Activated gamma-delta T cell (primary cell): Measurements from ENCODE around the gene OR1F1.
"Not testable (repeated sequence)": the region's sequence is repeated elsewhere in the genome, so short reads cannot be mapped to it uniquely, and the experiment has no call there.

Source experiments
- DNase-seq: peaks from one replicate; lab custom pipeline; 2025; lab: John Stamatoyannopoulos, UW

Gene OR1F1

DNA sequence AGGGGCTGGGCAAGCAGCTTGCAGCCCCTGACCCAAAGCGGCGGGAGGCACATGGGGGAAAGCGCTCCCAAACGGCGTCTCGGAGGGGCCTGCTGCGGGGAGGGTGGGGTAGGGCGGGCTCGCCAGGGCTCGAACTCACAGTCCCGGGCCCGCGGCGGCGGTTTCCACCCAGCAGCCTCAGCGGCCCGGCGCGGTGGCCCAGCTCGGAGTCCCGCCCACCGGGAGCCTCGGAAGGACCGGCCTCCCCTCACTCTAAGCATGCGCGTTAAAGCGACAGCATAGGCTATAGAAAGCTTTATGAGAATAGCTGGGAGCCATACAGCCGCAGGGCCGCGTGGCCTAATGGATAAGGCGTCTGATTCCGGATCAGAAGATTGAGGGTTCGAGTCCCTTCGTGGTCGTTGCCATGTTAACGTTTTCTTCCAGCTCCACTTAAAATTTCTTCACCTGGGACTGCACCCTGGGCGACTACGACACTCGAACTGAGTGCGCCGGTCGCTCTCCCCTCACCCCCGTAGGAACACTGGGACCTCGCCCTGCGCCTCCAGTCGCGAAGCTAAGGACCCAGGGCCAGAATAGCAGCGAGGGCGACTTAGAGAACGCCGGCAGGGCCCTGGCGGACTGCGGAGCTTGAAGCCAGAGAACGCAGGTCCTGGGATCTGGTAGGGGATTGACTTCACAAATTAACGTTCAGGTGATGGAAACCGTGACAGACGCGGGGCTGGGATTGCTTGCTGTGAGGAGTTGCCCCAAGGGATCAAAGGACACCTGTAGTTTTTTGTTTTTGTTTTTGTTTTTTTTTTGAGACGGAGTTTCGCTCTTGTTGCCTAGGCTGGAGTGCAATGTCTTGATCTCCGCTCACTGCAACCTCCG lies 37.4 kb upstream of the OR1F1 start:
- peak; percentile 84 for DNase-seq

DNA sequence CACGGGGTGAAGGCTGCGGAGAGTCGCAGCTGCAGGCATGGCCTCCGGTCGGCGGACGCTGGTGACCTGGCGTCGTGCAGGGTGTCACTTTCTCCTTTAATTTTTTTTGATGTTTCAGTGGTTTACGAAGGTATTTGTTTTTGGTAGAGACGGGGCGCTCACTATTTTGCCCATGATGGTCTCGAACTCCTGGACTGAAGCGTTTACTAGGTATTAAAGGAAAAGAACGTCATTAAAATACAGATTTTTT lies 36.1 kb upstream of the OR1F1 start:
- no peak for DNase-seq

DNA sequence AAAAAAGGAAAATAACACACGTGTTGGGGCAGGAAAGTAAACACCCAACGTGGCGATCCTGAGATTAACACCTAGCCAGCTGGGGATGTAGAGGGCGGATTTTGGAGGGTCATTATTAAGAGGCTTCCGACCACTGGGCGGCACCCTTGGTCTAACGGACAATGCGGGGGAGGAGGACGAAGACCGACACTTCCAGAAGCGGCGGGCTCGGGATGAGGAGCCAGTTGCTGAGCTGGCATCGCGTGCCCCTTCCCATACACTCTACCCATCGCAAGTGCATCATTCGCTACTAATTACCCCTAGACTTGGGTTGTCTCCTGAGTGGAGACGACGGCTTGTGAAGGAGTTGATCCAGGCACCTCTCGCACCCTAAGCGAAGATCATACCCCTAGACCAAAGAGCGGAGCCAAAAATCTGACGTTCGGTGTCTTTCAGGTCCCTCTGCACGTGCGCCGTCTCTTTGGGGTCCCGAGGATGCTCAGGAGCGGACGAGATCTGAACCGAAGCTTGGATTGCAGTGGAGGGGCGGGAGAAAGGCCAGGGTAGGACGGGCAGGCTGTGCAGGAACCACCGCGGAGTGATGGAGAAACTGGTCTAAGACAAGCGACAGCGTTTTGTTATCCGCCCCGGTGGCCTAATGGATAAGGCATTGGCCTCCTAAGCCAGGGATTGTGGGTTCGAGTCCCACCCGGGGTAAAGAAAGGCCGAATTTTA lies 35.6 kb upstream of the OR1F1 start:
- DNase-seq = no peak

DNA sequence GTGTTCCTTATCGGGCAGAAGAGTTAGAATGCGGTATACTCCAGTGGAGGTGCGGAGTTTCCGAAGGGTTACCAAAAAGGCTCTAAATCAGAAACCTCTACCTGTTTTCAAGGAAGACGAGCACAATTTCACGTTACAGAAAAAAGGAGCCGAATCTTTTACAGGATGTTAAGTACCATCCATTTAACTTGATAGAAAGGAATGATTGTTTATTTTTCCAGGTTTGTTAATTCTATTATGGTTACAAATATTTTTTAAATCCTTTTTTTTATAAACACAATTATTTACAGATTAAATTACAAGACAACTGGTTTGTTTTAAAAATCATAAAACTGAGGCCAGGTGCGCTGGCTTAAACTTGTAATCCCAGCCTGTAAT lies 35.0 kb upstream of the OR1F1 start:
- no peak for DNase-seq

DNA sequence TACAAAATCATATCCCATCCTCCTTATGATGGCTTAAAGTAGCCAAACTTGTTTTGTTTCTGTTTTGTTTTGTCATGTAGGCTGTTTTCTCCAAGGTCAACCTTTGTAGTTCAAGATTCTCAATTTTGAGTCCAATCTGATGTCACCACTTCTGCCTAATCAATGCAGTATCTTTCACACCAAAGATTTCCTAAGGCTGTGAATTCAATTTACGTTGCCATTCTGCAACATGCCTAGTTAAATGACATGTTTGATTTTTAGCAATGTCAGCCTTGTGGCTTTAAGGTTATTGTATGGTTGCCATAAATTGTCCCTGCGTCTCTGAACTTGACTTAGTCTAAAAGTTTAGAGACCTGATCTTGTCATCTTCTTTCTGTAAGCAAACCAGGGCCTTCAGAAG lies 32.8 kb upstream of the OR1F1 start:
- no peak for DNase-seq

DNA sequence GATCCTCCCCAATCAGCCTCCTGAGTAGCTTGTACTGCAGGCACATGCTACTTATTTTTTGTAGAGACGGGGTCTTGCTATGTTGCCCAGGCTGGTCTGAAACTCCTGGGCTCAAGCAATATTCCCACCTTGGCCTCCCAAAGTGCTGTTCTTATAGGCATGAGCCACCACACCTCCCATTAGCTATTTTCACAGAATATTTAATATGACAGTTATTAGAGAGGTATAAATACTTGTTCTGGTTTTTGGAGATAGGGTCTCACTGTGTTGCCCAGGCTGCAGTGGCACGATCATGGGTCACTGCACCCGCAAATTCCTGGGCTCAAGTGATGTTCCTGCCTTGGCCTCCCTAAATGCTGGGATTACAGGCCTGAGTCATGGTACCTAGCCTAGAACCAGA lies 32.0 kb upstream of the OR1F1 start:
- no peak for DNase-seq

DNA sequence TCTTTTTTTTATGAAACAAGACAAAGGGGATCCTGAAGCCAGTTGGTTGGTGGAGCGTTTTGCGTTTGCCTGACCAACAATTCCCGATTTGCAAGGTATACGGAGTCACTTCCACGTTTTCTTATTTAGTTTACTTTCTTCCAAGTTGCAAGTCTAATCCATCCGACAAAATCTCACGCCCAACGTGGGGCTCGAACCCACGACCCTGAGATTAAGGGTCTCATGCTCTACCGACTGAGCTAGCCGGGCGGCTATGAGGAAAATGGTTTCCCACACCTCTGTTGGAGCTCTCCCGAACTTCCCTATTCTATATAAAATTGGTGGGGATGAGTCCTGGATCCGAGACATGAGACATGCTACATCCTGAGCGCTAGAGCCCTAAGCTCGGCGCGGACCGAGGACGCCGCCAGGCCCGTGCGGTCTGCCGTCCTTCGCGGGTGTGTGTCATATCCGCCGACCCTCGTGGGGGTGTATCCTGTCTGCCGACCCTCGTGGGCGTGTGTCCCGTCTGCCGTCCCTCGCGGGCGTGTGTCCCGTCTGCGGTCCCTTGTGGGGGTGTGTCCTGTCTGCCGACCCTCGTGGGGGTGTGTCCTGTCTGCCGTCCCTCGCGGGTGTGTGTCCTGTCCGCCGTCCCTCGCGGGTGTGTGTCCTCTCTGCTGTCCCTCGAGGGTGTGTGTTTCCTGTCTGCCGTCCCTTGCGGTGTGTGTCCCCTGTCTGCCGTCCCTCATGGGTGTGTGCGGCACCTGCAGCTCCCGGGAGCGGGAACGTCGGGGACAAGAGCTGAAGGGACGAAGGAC lies 30.6 kb upstream of the OR1F1 start:
- DNase-seq = peak; percentile 80

DNA sequence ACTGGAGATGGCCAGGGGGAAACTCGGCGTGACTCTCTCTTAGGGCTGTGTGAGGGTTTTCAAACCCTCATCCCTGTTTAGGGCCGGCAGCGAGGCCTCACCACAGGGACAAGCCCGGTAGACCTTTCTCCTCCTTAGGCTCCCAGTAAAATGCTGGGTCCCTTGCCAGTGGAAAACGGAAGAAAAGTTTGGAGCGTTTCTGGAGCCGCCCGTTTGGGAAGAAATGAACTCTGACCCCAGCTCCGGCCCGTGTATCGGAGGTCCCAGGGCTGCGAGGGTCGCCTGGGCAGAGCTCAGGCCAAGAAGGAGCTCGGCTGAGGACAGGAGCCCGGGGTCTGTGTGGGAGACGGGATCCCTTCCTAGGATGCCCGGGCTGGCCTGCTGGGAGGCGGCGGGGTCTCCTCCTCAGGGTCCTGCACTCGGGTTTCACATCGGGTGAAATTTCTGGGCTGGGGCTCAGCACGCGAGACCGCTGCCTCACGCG lies 29.9 kb upstream of the OR1F1 start:
- no peak for DNase-seq

DNA sequence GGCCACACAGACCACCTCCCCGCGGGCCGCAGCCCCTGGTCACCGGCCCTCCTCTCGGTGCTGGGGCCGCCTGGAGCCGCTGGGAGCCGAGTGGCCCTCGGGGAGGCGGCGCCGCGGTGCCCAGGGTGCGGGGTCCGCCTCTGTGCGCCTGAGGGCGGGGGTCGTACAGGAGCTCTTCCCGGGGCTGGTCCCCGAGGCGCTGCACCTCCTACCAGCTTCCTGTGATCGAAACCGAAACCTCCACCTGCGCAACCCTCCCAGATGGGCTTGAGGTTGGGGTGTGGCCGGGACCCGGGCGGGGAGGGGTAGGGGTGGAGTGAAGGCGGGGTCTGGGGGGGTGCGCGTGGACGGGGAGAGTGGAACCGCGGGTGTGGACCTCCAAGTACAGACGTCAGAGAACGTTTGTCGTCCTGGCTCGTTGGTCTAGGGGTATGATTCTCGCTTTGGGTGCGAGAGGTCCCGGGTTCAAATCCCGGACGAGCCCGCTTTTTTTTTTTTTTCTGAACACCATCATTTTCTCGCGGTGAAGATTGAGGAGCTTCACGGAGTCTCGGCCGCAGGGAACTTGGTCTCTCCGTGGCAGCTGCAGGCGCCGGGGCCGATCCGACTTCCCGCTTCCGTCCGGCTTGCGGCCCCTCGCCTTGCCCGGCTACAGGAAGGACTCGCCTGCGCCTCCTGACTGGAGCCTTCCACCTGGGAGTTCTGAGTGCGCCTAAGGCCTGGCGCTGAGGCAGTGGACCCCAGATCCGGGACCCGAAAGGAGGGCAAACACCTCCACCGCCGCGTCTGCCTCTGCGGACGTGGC lies 29.3 kb upstream of the OR1F1 start:
- peak; percentile 87 for DNase-seq

DNA sequence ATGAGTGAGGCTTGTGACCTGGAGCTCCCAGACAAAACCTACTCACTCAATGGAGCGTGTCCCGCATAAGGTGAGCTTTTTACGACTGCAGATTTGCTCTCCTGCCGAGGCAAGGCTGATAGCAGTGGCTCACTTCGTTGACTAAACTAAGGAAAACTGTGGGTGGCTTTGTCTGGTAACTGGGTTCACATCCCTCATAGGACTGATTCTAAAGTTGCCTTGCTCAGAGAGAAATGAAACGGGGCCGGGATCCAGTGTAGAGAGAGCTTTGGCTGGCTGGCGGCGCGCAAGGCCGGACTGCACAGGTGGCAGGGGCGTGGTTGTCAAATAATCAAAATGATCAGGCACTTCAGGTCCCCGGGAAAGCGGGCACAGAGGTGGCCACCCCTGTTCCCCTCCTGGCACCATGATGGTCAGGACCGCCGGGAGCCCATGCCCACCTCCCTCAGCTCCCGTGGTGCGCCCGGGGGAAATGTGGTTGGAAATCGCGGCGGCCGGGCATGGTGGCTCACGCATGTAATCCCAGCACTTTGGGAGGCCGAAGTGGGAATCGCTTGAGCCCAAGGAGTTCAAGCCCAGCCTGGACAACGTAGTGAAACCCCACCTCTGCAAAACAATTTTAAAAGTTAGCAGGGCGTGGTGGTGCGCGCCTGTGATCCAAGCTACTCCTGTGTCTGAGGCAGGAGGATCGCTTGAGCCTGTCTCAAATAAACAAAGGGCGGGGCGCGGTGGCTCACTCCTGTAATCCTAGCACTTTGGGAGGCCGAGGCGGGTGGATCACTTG lies 26.6 kb upstream of the OR1F1 start:
- no peak for DNase-seq

DNA sequence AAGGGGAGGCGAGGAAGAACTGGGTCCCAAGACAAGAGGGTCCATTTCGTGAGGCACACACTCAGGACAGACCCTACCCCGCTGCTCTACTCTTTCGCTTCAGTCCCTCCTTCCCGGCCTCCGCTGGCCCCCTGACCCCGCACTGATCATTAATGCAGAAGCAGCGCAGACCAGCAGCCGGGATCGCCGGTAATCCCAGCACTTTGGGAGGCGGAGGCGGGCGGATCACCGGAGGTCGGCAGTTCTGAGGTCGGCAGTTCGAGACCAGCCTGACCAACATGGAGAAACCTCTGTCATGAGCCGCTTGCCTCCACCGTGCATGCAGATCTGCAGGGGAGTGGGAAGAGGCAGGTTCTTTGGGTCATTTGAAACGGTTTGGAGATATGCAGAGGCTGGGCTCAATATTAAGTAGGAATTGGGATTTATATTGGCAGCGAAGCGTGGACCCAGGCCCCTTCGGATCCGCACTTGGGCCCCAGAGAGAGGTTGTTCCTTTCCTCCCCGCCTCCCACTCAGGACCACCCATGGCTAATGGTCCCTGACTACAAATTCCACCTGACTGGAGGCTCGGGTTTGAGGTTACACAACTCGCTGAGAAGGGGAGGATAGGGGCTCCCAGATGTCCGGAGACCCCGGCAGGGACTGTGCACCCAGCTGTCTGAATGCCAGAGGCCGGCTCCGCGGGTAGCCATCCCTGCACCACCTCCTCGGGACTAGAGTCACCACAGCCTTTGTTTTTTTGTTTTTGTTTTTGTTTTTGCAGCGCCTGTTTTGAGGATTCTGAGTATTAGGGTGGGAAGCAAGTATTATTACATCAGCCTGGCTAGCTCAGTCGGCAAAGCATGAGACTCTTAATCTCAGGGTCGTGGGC lies 23.6 kb upstream of the OR1F1 start:
- DNase-seq = no peak

DNA sequence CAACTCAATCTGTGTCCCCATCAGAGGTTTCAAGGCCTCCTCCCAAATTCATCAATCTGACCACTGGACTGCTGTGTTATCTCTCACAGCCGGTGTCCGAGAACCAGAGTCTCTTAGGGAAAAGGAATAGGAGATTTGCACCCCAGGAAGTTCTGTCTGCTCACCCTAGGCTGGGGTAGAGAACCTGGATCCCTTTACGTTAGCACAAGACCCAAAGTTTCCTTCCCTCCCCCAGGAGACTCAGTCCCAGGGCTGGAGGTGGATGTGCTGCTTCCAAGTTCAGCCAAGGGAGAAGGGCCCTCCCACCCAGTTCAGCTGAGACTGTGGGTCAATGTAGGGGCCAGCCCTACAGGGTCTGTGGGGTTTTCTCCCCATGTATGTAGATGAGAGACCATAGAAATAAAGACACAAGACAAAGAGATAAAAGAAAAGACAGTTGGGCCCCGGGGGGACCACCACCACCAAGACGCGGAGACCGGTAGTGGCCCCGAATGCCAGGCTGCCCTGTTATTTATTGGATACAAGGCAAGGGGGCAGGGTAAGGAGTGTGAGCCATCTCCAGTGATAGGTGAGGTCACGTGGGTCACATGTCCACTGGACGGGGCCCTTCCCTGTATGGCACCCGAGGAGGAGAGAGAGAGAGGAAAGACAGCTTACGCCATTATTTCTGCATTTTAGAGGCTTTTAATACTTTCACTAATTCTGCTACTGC lies 22.7 kb upstream of the OR1F1 start:
- no peak for DNase-seq

DNA sequence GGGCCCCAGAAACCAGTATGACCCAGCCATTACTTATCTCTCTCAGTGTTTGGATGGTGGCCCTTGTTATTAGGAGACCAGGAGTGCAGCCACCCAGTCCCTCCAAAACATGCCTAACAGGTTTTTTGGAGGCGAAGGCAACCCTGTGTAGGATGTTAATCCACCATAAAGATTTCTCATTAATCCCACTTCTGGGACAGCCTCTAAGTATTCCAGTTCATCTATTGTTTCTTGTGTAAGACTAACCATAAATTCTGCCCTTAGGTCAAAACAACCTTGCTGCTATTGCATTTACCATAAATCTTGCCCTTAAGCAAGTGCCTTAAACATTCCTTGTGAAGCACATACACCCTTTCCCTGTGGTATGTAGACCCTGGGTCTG lies 21.5 kb upstream of the OR1F1 start:
- DNase-seq = no peak

DNA sequence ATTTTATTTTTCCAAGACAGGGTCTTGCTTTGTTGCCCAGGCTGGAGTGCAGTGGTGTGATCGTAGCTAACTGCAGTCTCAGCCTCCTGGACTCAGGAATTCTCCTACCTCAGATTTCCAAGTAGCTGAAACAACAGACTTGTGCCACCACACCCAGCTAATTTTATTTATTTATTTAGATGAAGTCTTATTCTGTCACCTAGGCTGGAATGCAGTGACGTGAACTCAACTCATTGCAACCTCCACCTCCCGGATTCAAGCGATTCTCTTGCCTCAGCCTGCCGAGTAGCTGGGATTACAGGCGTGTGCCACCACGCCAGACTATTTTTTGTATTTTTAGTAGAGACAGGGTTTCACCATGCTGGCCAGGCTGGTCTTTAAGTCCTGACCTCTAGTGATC lies 19.3 kb upstream of the OR1F1 start:
- DNase-seq = not testable (repeated sequence)

DNA sequence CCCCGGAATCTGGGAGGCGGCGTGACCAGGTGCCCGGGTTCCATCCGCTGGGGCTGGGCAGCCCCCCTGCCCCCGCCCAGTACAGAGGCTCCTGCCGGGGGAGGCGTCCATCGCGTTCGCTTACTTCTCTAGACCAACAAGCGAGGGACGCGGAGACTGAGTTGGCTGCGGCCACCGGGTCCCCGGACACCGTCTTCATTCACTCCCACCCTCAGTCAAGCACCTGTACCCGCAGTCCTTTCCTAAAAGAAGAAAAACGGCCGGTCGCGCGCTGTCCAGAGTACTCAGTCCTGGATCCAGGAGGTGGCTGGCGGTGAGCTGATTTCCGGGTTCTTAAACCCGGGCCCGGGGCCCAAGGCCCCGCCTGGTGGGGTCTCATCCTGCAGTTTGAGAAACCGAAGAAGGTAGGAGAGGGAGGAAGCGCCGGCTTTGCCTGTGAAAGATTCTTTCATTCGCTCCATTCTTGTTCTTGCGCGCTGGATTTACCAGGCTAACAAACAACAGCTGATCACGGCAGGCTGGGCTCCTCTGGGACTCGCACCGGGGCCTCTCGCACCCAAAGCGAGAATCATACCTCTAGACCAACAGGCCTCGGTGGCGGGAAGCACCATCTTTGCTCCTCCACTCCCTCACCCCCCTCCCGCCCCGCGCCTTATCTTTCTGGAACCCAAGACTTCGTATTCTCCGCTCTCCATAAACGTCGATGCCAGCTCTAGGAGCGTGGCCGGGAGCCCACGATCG lies 17.4 kb upstream of the OR1F1 start:
- no peak for DNase-seq

DNA sequence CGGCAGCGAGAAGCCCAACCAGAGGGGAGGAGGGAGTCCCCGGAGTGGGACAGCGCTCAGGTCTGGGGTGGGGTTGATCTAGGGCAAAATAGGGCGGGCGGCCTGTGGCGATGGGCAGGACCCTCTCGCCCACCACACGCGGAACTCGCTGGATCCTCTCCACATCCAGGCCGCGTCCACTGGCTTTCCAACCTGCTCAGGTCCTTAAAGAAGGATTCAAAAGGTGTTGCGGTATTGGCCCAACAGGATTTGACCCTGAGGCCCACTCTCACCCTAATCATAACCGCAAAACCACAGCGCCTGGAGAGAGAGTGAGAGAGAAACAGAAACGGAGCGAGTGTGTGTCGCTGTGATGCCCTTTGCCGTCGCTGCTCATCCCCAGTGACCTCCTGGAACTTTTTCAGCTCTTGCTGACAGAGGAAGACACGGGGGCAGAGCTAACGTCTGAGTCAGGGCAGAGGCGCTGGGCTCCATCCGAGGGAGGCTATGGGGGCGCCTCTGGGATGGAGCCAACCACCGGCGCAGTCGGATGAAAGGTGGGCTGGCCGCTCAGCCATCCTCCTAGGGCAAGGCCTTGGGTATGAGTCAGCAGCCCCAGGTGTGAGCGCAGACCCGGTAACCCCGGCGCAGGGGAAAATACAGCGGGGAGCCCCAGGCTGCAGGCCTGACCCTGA lies 16.7 kb upstream of the OR1F1 start:
- DNase-seq = no peak

DNA sequence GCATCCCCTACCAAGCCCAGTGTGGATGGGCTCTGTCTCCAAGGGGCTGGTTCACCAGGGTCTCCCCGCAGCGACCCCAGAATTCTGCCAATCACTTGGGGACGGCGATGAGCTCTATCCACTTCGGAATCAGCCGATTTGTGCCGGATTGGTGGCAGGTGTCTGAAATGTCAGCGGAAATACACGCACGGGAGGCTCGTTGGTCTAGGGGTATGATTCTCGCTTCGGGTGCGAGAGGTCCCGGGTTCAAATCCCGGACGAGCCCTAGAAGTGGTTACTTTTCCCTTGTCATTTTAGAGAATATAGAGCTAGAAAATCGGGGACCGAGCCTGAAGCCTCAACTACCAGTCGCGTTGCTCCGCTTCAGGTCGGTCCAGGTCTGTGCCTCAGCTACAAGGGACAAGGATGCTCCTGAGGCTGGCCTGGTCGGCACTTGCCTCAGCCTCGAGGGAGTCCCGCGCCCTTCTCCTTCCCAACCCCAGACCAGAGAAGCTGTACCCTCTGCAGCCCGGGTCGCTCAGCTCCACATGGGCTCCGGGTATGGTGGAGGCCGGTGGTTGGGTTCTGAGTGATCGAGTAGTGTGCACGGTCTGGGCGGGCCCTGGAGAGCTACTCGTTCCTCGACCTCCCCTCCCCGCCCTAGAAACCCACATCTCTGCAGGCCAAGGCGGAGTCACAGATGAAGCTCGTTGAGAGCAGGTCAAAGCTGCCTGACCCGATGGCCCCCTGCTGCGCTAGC lies 16.0 kb upstream of the OR1F1 start:
- no peak for DNase-seq
